Karpas-422 (cell line): Measurements from ENCODE around the gene UGT2B15. TPM values are rescaled to one million over a fixed set of nuclear protein-coding genes. Genes with fewer than 3 reads are reported as not detected.
"Not testable (repeated sequence)": the region's sequence is repeated elsewhere in the genome, so short reads cannot be mapped to it uniquely, and the experiment has no call there.

Source experiments
- DNase-seq: peaks from one replicate; pipeline ENCODE4 v3.0.0-alpha.2; 2015
- H2AFZ ChIP-seq: fragments of 200-600 bp; sonication (generic); 2 replicates; pipeline ENCODE4 v1.6.1; 2014; ENCODE audit warnings: antibody characterized with exemption, low read length, mixed read lengths
- H3K27ac ChIP-seq: fragments of 200-600 bp; sonication (generic); 2 replicates; pipeline ENCODE4 v1.5.1; 2014; ENCODE audit warnings: mild to moderate bottlenecking, low read length, moderate library complexity
- H3K27me3 ChIP-seq: fragments of 200-600 bp; sonication (generic); 2 replicates; pipeline ENCODE4 v1.6.1; 2014; ENCODE audit warnings: low read length, mixed read lengths
- H3K36me3 ChIP-seq: fragments of 200-600 bp; sonication (generic); 2 replicates; pipeline ENCODE4 v1.6.1; 2014; ENCODE audit warnings: low read length, mixed read lengths; ENCODE audit not compliant: insufficient read depth
- H3K4me1 ChIP-seq: fragments of 200-600 bp; sonication (generic); 2 replicates; pipeline ENCODE4 v1.6.1; 2014; ENCODE audit warnings: mild to moderate bottlenecking, low read length, mixed read lengths
- H3K4me2 ChIP-seq: fragments of 200-600 bp; sonication (generic); 2 replicates; pipeline ENCODE4 v1.6.1; 2014; ENCODE audit warnings: low read length, low read depth, mild to moderate bottlenecking; ENCODE audit not compliant: poor library complexity, severe bottlenecking
- H3K4me3 ChIP-seq: fragments of 200-600 bp; sonication (generic); 2 replicates; pipeline ENCODE4 v1.5.1; 2014; ENCODE audit warnings: mild to moderate bottlenecking, antibody characterized with exemption, low read length, mixed read lengths
- H3K79me2 ChIP-seq: fragments of 200-600 bp; sonication (generic); 2 replicates; pipeline ENCODE4 v1.6.1; 2014; ENCODE audit warnings: mild to moderate bottlenecking, low read length, mixed read lengths
- H3K9ac ChIP-seq: fragments of 200-600 bp; sonication (generic); 2 replicates; pipeline ENCODE4 v1.6.0; 2014; ENCODE audit warnings: low read length
- H3K9me2 ChIP-seq: fragments of 200-600 bp; sonication (generic), shearing (Covaris generic); replicated peaks from 2 replicates; pipeline ENCODE4 v1.6.0; 2014; ENCODE audit warnings: mild to moderate bottlenecking, low read length, moderate library complexity; ENCODE audit not compliant: insufficient read depth
- H3K9me3 ChIP-seq: fragments of 300-700, 200-600 bp; sonication (generic); 2 replicates; pipeline ENCODE4 v1.6.1; 2014; ENCODE audit warnings: low read length, mixed read lengths
- H4K20me1 ChIP-seq: fragments of 200-600 bp; sonication (generic); 2 replicates; pipeline ENCODE4 v1.6.1; 2014; ENCODE audit warnings: mild to moderate bottlenecking, antibody characterized with exemption, low read length, low read depth; ENCODE audit not compliant: insufficient read depth
- total RNA-seq: library from RNA; depleted of rRNA; stranded (reverse); fragments of >200 nt; shearing (Covaris generic); gene quantifications from 2 replicates; pipeline ENCODE4 v1.2.3, GENCODE V29; 2014; ENCODE audit warnings: low replicate concordance; rRNA removed

UGT2B15 gene
- not detected in 2 replicates for total RNA-seq

GRCh38 chr4:68670479-68670939 lies at the start of gene UGT2B15:
UGT2B15 (minus strand) TSS chr4:68670652; CDS start chr4:68670618, 34 bp downstream.
- H3K9me3 ChIP-seq, H4K20me1 ChIP-seq, H3K4me3 ChIP-seq, H3K27ac ChIP-seq, H3K4me1 ChIP-seq, H3K9me2 ChIP-seq, H3K27me3 ChIP-seq, H3K4me2 ChIP-seq, H2AFZ ChIP-seq, DNase-seq, H3K9ac ChIP-seq, H3K36me3 ChIP-seq, H3K79me2 ChIP-seq: not testable (repeated sequence)

- H3K36me3 ChIP-seq = no peaks in the 10 kb centered on the region
- H3K79me2 ChIP-seq = no peaks in the 10 kb centered on the region
- H3K4me2 ChIP-seq = no peak overlapping the region
- no peak for DNase-seq
- no peaks in the 10 kb centered on the region for H3K9me2 ChIP-seq
- no peaks in the 10 kb centered on the region for H3K4me1 ChIP-seq
- no peak overlapping the region for H2AFZ ChIP-seq
- H3K4me3 ChIP-seq = no peak overlapping the region
- no peaks in the 10 kb centered on the region for H3K9me3 ChIP-seq
- H3K9ac ChIP-seq = no peak overlapping the region
- no peaks in the 10 kb centered on the region for H3K27me3 ChIP-seq
- H3K27ac ChIP-seq = no peak overlapping the region
- H4K20me1 ChIP-seq = no peaks in the 10 kb centered on the region
Observed at GRCh38 chr4:68719075-68719473, 48.6 kb upstream of the UGT2B15 start.

- Histone ChIP-seq H3K27me3 (no peaks in the 10 kb centered on the region), H3K36me3 (no peaks in the 10 kb centered on the region), H3K79me2 (no peaks in the 10 kb centered on the region), H4K20me1 (no peaks in the 10 kb centered on the region), H3K27ac (no peak overlapping the region), H3K9me2 (no peaks in the 10 kb centered on the region), H3K4me3 (no peak overlapping the region), H3K4me1 (no peaks in the 10 kb centered on the region), H3K9ac (no peak overlapping the region), H3K9me3 (no peaks in the 10 kb centered on the region), H2AFZ (no peak overlapping the region), H3K4me2 (no peak overlapping the region)
- no peak for DNase-seq
Observed at GRCh38 chr4:68718447-68719074, 48.1 kb upstream of the UGT2B15 start.

GRCh38 chr4:68717999-68718398 lies 47.5 kb upstream of the UGT2B15 start:
- H3K9me3 ChIP-seq = no peaks in the 10 kb centered on the region
- H2AFZ ChIP-seq = no peak overlapping the region

GRCh38 chr4:68714400-68714799 lies 43.9 kb upstream of the UGT2B15 start:
- Histone ChIP-seq H3K36me3 (no peaks in the 10 kb centered on the region), H3K4me2 (no peak overlapping the region), H3K4me3 (no peak overlapping the region), H3K27me3 (no peaks in the 10 kb centered on the region), H3K9ac (no peak overlapping the region), H3K9me2 (no peaks in the 10 kb centered on the region), H3K9me3 (no peaks in the 10 kb centered on the region), H3K27ac (no peak overlapping the region), H2AFZ (no peak overlapping the region), H3K79me2 (no peaks in the 10 kb centered on the region), H4K20me1 (no peaks in the 10 kb centered on the region), H3K4me1 (no peaks in the 10 kb centered on the region)
- DNase-seq = no peak

More at GRCh38 chr4:68717999-68718398, 47.5 kb upstream of the UGT2B15 start:
- Histone ChIP-seq H3K36me3 (no peaks in the 10 kb centered on the region), H3K4me2 (no peak overlapping the region), H3K4me1 (no peaks in the 10 kb centered on the region), H3K27me3 (no peaks in the 10 kb centered on the region), H3K9ac (no peak overlapping the region), H3K4me3 (no peak overlapping the region), H3K79me2 (no peaks in the 10 kb centered on the region), H4K20me1 (no peaks in the 10 kb centered on the region), H3K9me2 (no peaks in the 10 kb centered on the region), H3K27ac (no peak overlapping the region)
- no peak for DNase-seq

GRCh38 chr4:68712207-68712606 lies 41.8 kb upstream of the UGT2B15 start:
- Histone ChIP-seq H3K36me3 (no peaks in the 10 kb centered on the region), H2AFZ (no peak overlapping the region), H3K27ac (no peak overlapping the region), H3K4me2 (no peak overlapping the region), H3K79me2 (no peaks in the 10 kb centered on the region), H3K4me3 (no peak overlapping the region), H3K9me2 (no peaks in the 10 kb centered on the region), H3K9ac (no peak overlapping the region), H3K4me1 (no peaks in the 10 kb centered on the region), H3K9me3 (no peaks in the 10 kb centered on the region), H4K20me1 (no peaks in the 10 kb centered on the region), H3K27me3 (no peaks in the 10 kb centered on the region)
- no peak for DNase-seq

- no peaks in the 10 kb centered on the region for H3K79me2 ChIP-seq
- no peaks in the 10 kb centered on the region for H3K27me3 ChIP-seq
- DNase-seq = no peak
- no peak overlapping the region for H3K4me3 ChIP-seq
- H3K27ac ChIP-seq = no peak overlapping the region
- H3K9ac ChIP-seq = no peak overlapping the region
- no peaks in the 10 kb centered on the region for H3K36me3 ChIP-seq
- no peak overlapping the region for H2AFZ ChIP-seq
- no peaks in the 10 kb centered on the region for H3K9me3 ChIP-seq
- no peaks in the 10 kb centered on the region for H4K20me1 ChIP-seq
- H3K4me2 ChIP-seq = no peak overlapping the region
- H3K9me2 ChIP-seq = no peaks in the 10 kb centered on the region
- no peaks in the 10 kb centered on the region for H3K4me1 ChIP-seq
Observed at GRCh38 chr4:68708566-68708965, 38.1 kb upstream of the UGT2B15 start.

- H2AFZ ChIP-seq, H3K79me2 ChIP-seq, H3K9me2 ChIP-seq, H3K27ac ChIP-seq, H3K36me3 ChIP-seq, H4K20me1 ChIP-seq, H3K9ac ChIP-seq, H3K4me3 ChIP-seq, H3K4me2 ChIP-seq, DNase-seq, H3K4me1 ChIP-seq, H3K9me3 ChIP-seq, H3K27me3 ChIP-seq: not testable (repeated sequence)
Observed at GRCh38 chr4:68703168-68703567, 32.7 kb upstream of the UGT2B15 start.
